Trophoblast cell (in vitro differentiated cells and primary cell): ENCODE results near the gene SF3A2.
A peak's percentile ranks its signal among the peaks of the same experiment; 100 is the strongest.

Experiments
- DNase-seq, 2 donors: peaks; one replicate each; pipeline ENCODE4 v3.0.0-alpha.2; 2016
- H2AFZ ChIP-seq: 2 replicates; pipeline ENCODE4 v1.6.1; 2013; ENCODE audit warnings: low read length, moderate library complexity, mild to moderate bottlenecking; ENCODE audit not compliant: insufficient read depth, poor library complexity
- H2AK5ac ChIP-seq: 2 replicates; pipeline ENCODE4 v1.6.1; 2013; ENCODE audit warnings: mild to moderate bottlenecking, low read length
- H2BK120ac ChIP-seq: 2 replicates; pipeline ENCODE4 v1.6.1; 2013; ENCODE audit warnings: low read length, mild to moderate bottlenecking, moderate library complexity; ENCODE audit not compliant: insufficient read depth, poor library complexity
- H2BK12ac ChIP-seq: 2 replicates; pipeline ENCODE4 v1.6.1; 2013; ENCODE audit warnings: mild to moderate bottlenecking, low read length, moderate library complexity
- H2BK5ac ChIP-seq: 2 replicates; pipeline ENCODE4 v1.6.1; 2013; ENCODE audit warnings: low read length, low read depth, moderate library complexity, mild to moderate bottlenecking; ENCODE audit not compliant: poor library complexity
- H3K14ac ChIP-seq: 2 replicates; pipeline ENCODE4 v1.6.1; 2013; ENCODE audit warnings: mild to moderate bottlenecking, low read length
- H3K18ac ChIP-seq: 2 replicates; pipeline ENCODE4 v1.6.1; 2013; ENCODE audit warnings: mild to moderate bottlenecking, low read length
- H3K23ac ChIP-seq: 2 replicates; pipeline ENCODE4 v1.6.1; 2013; ENCODE audit warnings: low read length
- H3K27ac ChIP-seq: 2 replicates; pipeline ENCODE4 v1.5.1; 2013; ENCODE audit warnings: low read depth, mild to moderate bottlenecking, inconsistent platforms, low read length, moderate library complexity
- H3K27me3 ChIP-seq: 2 replicates; pipeline ENCODE4 v1.6.1; 2013; ENCODE audit warnings: inconsistent platforms, mild to moderate bottlenecking, low read length, moderate library complexity; ENCODE audit not compliant: insufficient read depth
- H3K36me3 ChIP-seq, 2 experiments: 1 replicate in 1 of 2; 2 replicates in 1 of 2; pipeline ENCODE4 v1.6.1; 2013; ENCODE audit warnings: low read length in 2 of 2, mild to moderate bottlenecking in 2 of 2, moderate library complexity in 1 of 2; ENCODE audit not compliant: insufficient read depth in 2 of 2, control insufficient read depth in 1 of 2
- H3K4ac ChIP-seq: 2 replicates; pipeline ENCODE4 v1.6.1; 2013; ENCODE audit warnings: low read depth, mild to moderate bottlenecking, low read length, moderate library complexity
- H3K4me1 ChIP-seq, 2 experiments: 1 replicate in 1 of 2; 2 replicates in 1 of 2; pipeline ENCODE4 v1.6.1; 2013; ENCODE audit warnings: low read length in 2 of 2, mild to moderate bottlenecking in 2 of 2, moderate library complexity in 1 of 2; ENCODE audit not compliant: insufficient read depth in 2 of 2, control insufficient read depth in 1 of 2
- H3K4me2 ChIP-seq: 2 replicates; pipeline ENCODE4 v1.6.1; 2013; ENCODE audit warnings: inconsistent platforms, mild to moderate bottlenecking, low read length, moderate library complexity
- H3K4me3 ChIP-seq: 2 replicates; pipeline ENCODE4 v1.5.1; 2013; ENCODE audit warnings: mild to moderate bottlenecking, low read depth, low read length, inconsistent platforms
- H3K79me1 ChIP-seq: one replicate; pipeline ENCODE4 v1.6.1; 2013; ENCODE audit warnings: low read length
- H3K79me2 ChIP-seq: 2 replicates; pipeline ENCODE4 v1.6.1; 2013; ENCODE audit warnings: low read length, mild to moderate bottlenecking; ENCODE audit not compliant: control insufficient read depth, insufficient read depth, poor library complexity
- H3K9ac ChIP-seq: 2 replicates; pipeline ENCODE4 v1.6.1; 2013; ENCODE audit warnings: mild to moderate bottlenecking, low read length
- H3K9me3 ChIP-seq: 2 replicates; pipeline ENCODE4 v1.6.1; 2013; ENCODE audit warnings: low read depth, mild to moderate bottlenecking, control low read depth, inconsistent platforms, low read length; ENCODE audit not compliant: insufficient read depth
- H4K12ac ChIP-seq: 2 replicates; pipeline ENCODE4 v1.6.1; 2013; ENCODE audit warnings: low read depth, mild to moderate bottlenecking, low read length, moderate library complexity
- H4K8ac ChIP-seq: 2 replicates; pipeline ENCODE4 v1.6.1; 2013; ENCODE audit warnings: low read depth, mild to moderate bottlenecking, low read length, moderate library complexity
- H4K91ac ChIP-seq: one replicate; pipeline ENCODE4 v1.6.1; 2013; ENCODE audit warnings: low read depth, mild to moderate bottlenecking, low read length, moderate library complexity
- WGBS: extraction: QIAGEN DNeasy Blood & Tissue Kit; methylation state at CpG from one replicate; pipeline ENCODE4 v1.1.7; 2013; ENCODE audit warnings: missing lambda C conversion rate; ENCODE audit not compliant: insufficient read length, insufficient coverage; ENCODE audit errors: extremely low coverage; 5-methylcytosine and 5-hydroxymethylcytosine counted together

The SF3A2 gene

GRCh38 chr19:2235381-2236063 is 1.1 kb upstream of the SF3A2 start:
- Histone ChIP-seq H3K23ac (no peak overlapping the region), H4K8ac (peak overlapping the region; percentile 91), H3K18ac (peak overlapping the region; percentile 63), H3K14ac (peak overlapping the region; percentile 78), H4K12ac (peak overlapping the region; percentile 33), H3K9ac (peak overlapping the region; percentile 87), H3K4ac (peak overlapping the region; percentile 90), H2BK120ac (peak overlapping the region; percentile 44), H3K4me1 (peaks cover 12% of the 10 kb centered on the region in 2 experiments), H3K9me3 (no peaks in the 10 kb centered on the region), H4K91ac (peak overlapping the region; percentile 79), H3K79me2 (peaks cover 46% of the 10 kb centered on the region), H3K36me3 (peaks cover 36 to 42% of the 10 kb centered on the region in 2 experiments), H2AK5ac (peak overlapping the region; percentile 16), H3K4me2 (peak overlapping the region; percentile 65), H3K27me3 (no peaks in the 10 kb centered on the region), H3K27ac (peak overlapping the region; percentile 9), H3K4me3 (peak overlapping the region; percentile 87), H2BK5ac (peak overlapping the region; percentile 42), H2AFZ (peak overlapping the region; percentile 47), H2BK12ac (no peak overlapping the region), H3K79me1 (peaks cover 16% of the 10 kb centered on the region)
- no CpG with 5 or more reads among the region's 48 CpGs for WGBS
- DNase-seq = peak; percentile 73 to 76

DNA sequence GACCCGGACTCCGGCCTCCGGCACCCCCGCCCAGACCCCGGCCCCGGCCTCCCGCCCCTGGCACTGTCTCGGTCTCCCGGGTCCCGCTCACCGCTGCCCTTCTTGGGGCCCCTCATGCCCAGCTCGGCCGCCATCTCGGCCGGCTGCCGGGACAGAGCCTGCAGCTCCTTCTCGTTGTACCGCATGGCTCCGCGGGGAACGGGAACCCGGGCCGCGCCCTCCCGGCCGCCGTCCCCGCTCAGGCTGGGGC is 635 bp upstream of the SF3A2 start:
- Histone ChIP-seq H3K4ac (peak overlapping the region; percentile 90), H3K4me3 (peak overlapping the region; percentile 87), H3K27me3 (no peaks in the 10 kb centered on the region), H3K9me3 (peaks cover 2% of the 10 kb centered on the region), H2BK12ac (no peak overlapping the region), H3K23ac (no peak overlapping the region), H3K27ac (peak overlapping the region; percentile 63), H3K4me1 (peaks cover 12 to 15% of the 10 kb centered on the region in 2 experiments), H2BK120ac (peak overlapping the region; percentile 56), H2AFZ (peak overlapping the region; percentile 59), H3K36me3 (peaks cover 35 to 43% of the 10 kb centered on the region in 2 experiments), H4K8ac (peak overlapping the region; percentile 91), H3K9ac (peak overlapping the region; percentile 87), H2BK5ac (peak overlapping the region; percentile 58), H3K79me1 (peaks cover 16% of the 10 kb centered on the region), H4K91ac (peak overlapping the region; percentile 79), H4K12ac (peak overlapping the region; percentile 86), H3K18ac (peak overlapping the region; percentile 77), H2AK5ac (no peak overlapping the region), H3K79me2 (peaks cover 50% of the 10 kb centered on the region), H3K4me2 (peak overlapping the region; percentile 92), H3K14ac (peak overlapping the region; percentile 91)
- no CpG with 5 or more reads among the region's 28 CpGs for WGBS
- no peak for DNase-seq

DNA sequence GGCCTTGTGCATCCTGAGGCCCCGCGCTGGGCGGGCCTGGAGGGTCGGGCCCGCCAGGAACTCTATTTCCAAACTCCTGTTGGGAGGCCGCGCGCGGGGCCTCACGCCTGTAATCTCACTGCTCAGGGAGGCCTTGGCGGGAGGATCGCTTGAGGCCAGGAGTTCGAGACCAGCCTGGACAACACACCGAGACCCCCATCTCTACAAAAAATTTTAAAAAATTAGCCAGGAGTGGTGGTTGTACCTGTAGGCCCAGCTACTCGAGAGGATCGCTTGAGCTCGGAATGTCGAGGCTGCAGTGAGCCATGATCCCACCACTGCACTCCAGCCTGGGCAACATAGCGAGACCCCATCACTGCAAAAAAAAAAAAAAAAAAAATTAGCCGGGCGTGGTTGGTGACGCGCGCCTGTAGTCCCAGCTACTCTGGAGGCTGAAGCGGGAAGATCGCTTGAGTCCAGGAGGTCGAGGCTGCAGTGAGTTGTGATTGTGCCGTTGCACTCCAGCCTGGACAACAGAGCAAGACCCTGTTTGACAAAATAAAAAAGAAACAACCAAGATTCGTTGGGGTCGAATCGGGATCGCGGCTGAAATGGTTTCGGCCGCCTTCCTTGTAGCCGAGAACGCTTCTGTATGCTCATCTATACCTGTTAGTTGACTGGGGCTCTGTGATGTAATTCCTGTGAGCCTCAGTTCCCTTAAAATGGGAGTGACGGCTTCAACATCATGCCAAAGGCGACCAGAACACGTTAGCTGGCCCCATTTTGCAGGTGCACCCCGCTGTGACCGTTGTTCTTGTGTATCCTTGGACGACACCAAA is 636 bp downstream of the SF3A2 start:
- H4K8ac ChIP-seq = peak overlapping the region; percentile 99

GRCh38 chr19:2237869-2238153 is 1.2 kb downstream of the SF3A2 start:
- Histone ChIP-seq H2AFZ (no peak overlapping the region), H3K18ac (no peak overlapping the region), H2BK5ac (no peak overlapping the region), H3K23ac (no peak overlapping the region), H3K9ac (no peak overlapping the region), H3K4me3 (no peak overlapping the region), H3K4me2 (peak overlapping the region; percentile 61), H3K4ac (peak overlapping the region; percentile 99), H4K12ac (no peak overlapping the region), H3K79me2 (peaks cover 60% of the 10 kb centered on the region), H2BK12ac (no peak overlapping the region), H3K27ac (no peak overlapping the region), H3K14ac (no peak overlapping the region), H4K8ac (no peak overlapping the region), H3K36me3 (peaks cover 29 to 40% of the 10 kb centered on the region in 2 experiments), H2AK5ac (no peak overlapping the region), H2BK120ac (no peak overlapping the region), H4K91ac (no peak overlapping the region), H3K9me3 (peaks cover 4% of the 10 kb centered on the region), H3K27me3 (no peaks in the 10 kb centered on the region), H3K4me1 (peaks cover 12 to 15% of the 10 kb centered on the region in 2 experiments), H3K79me1 (peaks cover 16% of the 10 kb centered on the region)
- no CpG with 5 or more reads among the region's 6 CpGs for WGBS
- DNase-seq = no peak

More for the DNA sequence above, 636 bp downstream of the SF3A2 start:
- H3K4me1 ChIP-seq = peaks cover 12 to 15% of the 10 kb centered on the region in 2 experiments
- WGBS = no CpG with 5 or more reads among the region's 43 CpGs
- H3K4me3 ChIP-seq = peak overlapping the region; percentile 94
- DNase-seq = no peak
- peak overlapping the region; percentile 82 for H4K12ac ChIP-seq
- H3K9me3 ChIP-seq = peaks cover 4% of the 10 kb centered on the region
- H3K79me1 ChIP-seq = peaks cover 16% of the 10 kb centered on the region
- H3K9ac ChIP-seq = peak overlapping the region; percentile 96
- peak overlapping the region; percentile 84 for H2AFZ ChIP-seq
- H3K23ac ChIP-seq = no peak overlapping the region
- H3K4me2 ChIP-seq = peak overlapping the region; percentile 61
- H3K14ac ChIP-seq = peak overlapping the region; percentile 99
- H3K27me3 ChIP-seq = no peaks in the 10 kb centered on the region
- H2AK5ac ChIP-seq = peak overlapping the region; percentile 97
- peaks cover 29 to 43% of the 10 kb centered on the region in 2 experiments for H3K36me3 ChIP-seq
- H2BK5ac ChIP-seq = peak overlapping the region; percentile 94
- H3K18ac ChIP-seq = peak overlapping the region; percentile 99
- peak overlapping the region; percentile 97 for H3K27ac ChIP-seq
- no peak overlapping the region for H2BK12ac ChIP-seq
- peak overlapping the region; percentile 97 for H2BK120ac ChIP-seq
- H3K79me2 ChIP-seq = peaks cover 60% of the 10 kb centered on the region
- peak overlapping the region; percentile 88 for H4K91ac ChIP-seq
- peak overlapping the region; percentile 99 for H3K4ac ChIP-seq
